Progenitor cell of endocrine pancreas (in vitro differentiated cells): ENCODE data around the gene ZNF425. TPM values are rescaled to one million over a fixed set of nuclear protein-coding genes. Genes with fewer than 3 reads are reported as not detected.
"Not testable (repeated sequence)": the region's sequence is repeated elsewhere in the genome, so short reads cannot be mapped to it uniquely, and the experiment has no call there.

Experiments
- DNase-seq: peaks from one replicate; pipeline ENCODE4 v3.0.0; 2021; ENCODE audit warnings: low spot score; ENCODE audit not compliant: unreplicated experiment
- H3K27ac Mint-ChIP-seq: 2 replicates; pipeline ENCODE4 v1.8.0; 2021; ENCODE audit warnings: mild to moderate bottlenecking, moderate library complexity, mixed read lengths
- H3K27me3 Mint-ChIP-seq: 2 replicates; pipeline ENCODE4 v1.8.0; 2021; ENCODE audit warnings: mixed read lengths
- H3K36me3 Mint-ChIP-seq: 2 replicates; pipeline ENCODE4 v1.8.0; 2022; ENCODE audit warnings: mixed read lengths; ENCODE audit not compliant: insufficient read depth
- H3K4me1 Mint-ChIP-seq: 2 replicates; pipeline ENCODE4 v1.8.0; 2021; ENCODE audit warnings: low read depth, mixed read lengths
- H3K4me3 Mint-ChIP-seq: 2 replicates; pipeline ENCODE4 v1.8.0; 2021; ENCODE audit warnings: low read depth, mild to moderate bottlenecking, moderate library complexity, mixed read lengths
- H3K9me3 Mint-ChIP-seq: 2 replicates; pipeline ENCODE4 v1.8.0; 2021; ENCODE audit warnings: low read depth, mixed read lengths
- CTCF ChIP-seq: fragments of 200-600 bp; sonication (generic); IDR thresholded peaks from one replicate; pipeline ENCODE4 v1.5.0; 2021; ENCODE audit warnings: antibody characterized with exemption, mild to moderate bottlenecking; ENCODE audit not compliant: unreplicated experiment
- total RNA-seq: library from RNA; stranded (reverse); gene quantifications from 2 replicates; pipeline ENCODE4 v1.2.1, GENCODE V29; 2021

Gene ZNF425
- total RNA-seq, 1 donor from 2014 or later = 5.3 TPM

DNA sequence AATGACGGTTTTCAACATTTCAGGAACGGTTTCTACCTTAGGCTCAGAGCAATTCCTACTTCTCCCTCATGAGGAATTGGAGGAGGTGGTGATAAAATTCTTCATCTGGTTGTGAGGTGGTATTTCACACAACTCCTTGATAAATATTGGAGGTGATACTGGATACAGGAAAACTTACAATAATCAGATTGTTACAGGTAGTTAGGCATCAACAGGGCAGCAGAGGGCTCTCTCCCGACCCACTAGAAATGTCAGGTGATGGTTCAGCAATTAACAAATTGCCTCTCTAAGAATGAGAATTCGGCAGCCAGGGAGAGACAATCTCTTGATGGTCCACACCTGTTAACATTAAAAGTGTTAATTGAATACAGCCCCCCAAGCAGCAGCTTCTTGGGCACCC is 58.3 kb downstream of the ZNF425 start:
- no peak for TF ChIP-seq CTCF
- Mint-ChIP-seq H3K4me1 (peaks cover 3% of the 10 kb centered on the region), H3K36me3 (peaks cover 15% of the 10 kb centered on the region), H3K9me3 (no peaks in the 10 kb centered on the region), H3K27me3 (no peaks in the 10 kb centered on the region), H3K27ac (no peak overlapping the region), H3K4me3 (peak overlapping the region; percentile 41)
- DNase-seq = no peak

GRCh38 chr7:149063476-149063875 is 62.6 kb downstream of the ZNF425 start:
- Mint-ChIP-seq H3K4me3 (peak overlapping the region; percentile 50), H3K4me1 (peaks cover 3% of the 10 kb centered on the region), H3K9me3 (no peaks in the 10 kb centered on the region), H3K27me3 (no peaks in the 10 kb centered on the region), H3K36me3 (peaks cover 6% of the 10 kb centered on the region), H3K27ac (no peak overlapping the region)
- TF ChIP-seq CTCF = no peak
- DNase-seq = no peak

DNA sequence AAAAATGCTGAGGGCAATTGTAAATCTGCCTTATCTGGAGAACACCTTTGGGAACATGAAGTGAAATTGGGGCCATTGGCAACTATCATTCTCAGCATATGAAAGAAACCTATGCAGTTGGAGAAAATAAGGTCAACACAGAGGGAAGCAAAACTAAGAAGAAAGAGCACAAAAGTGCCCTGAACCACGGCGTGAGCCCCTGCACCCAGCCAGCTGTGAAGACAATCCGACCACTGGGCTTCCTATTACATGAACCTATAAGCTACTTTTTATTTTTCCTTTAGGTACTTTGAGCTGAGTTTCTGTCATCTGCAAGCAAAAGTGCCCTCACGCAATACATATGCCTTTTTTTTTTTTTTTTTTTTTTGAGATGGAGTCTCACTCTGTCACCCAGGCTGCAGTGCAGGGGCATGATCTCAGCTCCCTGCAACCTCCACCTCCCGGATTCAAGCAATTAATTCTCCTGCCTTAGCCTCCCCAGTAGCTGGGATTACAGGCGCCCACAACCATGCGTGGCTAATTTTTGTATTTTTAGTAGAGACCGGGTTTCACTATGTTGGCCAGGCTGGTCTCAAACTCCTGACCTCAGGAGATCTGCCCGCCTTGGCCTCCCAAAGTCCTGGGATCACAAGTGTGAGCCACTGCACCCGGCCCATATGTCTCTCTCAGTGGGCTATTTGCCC is 63.8 kb downstream of the ZNF425 start:
- H3K27me3 Mint-ChIP-seq, H3K4me1 Mint-ChIP-seq, H3K4me3 Mint-ChIP-seq, H3K27ac Mint-ChIP-seq, H3K9me3 Mint-ChIP-seq, DNase-seq, H3K36me3 Mint-ChIP-seq: not testable (repeated sequence)

- H3K4me3 Mint-ChIP-seq = no peak overlapping the region
- DNase-seq = no peak
- H3K27me3 Mint-ChIP-seq = no peaks in the 10 kb centered on the region
- no peak for TF ChIP-seq CTCF
- no peaks in the 10 kb centered on the region for H3K9me3 Mint-ChIP-seq
- H3K27ac Mint-ChIP-seq = peak overlapping the region; percentile 6
- H3K36me3 Mint-ChIP-seq = no peaks in the 10 kb centered on the region
- H3K4me1 Mint-ChIP-seq = peaks cover 3% of the 10 kb centered on the region
Observed at GRCh38 chr7:149060156-149060555, 66.0 kb downstream of the ZNF425 start.

- Mint-ChIP-seq H3K4me3 (no peak overlapping the region), H3K27me3 (peaks cover 2% of the 10 kb centered on the region), H3K27ac (no peak overlapping the region), H3K9me3 (no peaks in the 10 kb centered on the region), H3K4me1 (no peaks in the 10 kb centered on the region), H3K36me3 (no peaks in the 10 kb centered on the region)
- no peak for DNase-seq
- TF ChIP-seq CTCF = no peak
Observed at GRCh38 chr7:149053885-149054284, 72.2 kb downstream of the ZNF425 start.

DNA sequence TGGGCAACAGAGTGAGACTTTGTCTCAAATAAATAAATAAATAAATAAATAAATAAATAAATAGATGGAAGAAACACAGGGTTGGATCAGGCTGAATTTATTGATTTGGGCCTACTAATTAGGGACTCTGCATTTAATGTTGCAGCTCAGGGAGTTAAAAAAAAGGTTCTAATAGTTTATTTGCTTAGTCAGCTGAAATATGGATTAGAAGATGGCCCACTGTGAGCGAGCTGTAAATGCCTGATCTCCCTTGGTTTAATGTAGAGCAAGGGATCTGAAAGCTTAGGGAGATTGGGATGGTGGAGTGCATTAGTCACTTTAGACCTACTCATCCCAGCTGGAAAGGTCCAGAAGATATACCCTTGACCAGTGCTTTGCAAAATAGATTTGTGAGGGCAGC is 72.7 kb downstream of the ZNF425 start:
- TF ChIP-seq CTCF = no peak
- H3K27me3 Mint-ChIP-seq = peaks cover 2% of the 10 kb centered on the region
- H3K9me3 Mint-ChIP-seq = no peaks in the 10 kb centered on the region
- no peak overlapping the region for H3K4me3 Mint-ChIP-seq
- no peaks in the 10 kb centered on the region for H3K36me3 Mint-ChIP-seq
- DNase-seq = no peak
- H3K4me1 Mint-ChIP-seq = no peaks in the 10 kb centered on the region
- H3K27ac Mint-ChIP-seq = no peak overlapping the region
